Smooth muscle cell (in vitro differentiated cells): ENCODE data around the gene STAC3. TPM values are rescaled to one million over a fixed set of nuclear protein-coding genes. Genes with fewer than 3 reads are reported as not detected.

ENCODE experiments used
- DNase-seq: peaks from one replicate; lab custom pipeline; 2025; ENCODE audit not compliant: unreplicated experiment; lab: John Stamatoyannopoulos, UW
- H2AFZ ChIP-seq: fragments of 200-600 bp; sonication (generic); 2 replicates; pipeline ENCODE4 v1.6.0; 2016; ENCODE audit warnings: antibody characterized with exemption, low read depth, mild to moderate bottlenecking
- H3F3A ChIP-seq: fragments of 200-600 bp; sonication (generic); 2 replicates; pipeline ENCODE4 v1.6.0; 2017; ENCODE audit warnings: antibody characterized with exemption, low read depth
- H3K27ac ChIP-seq: fragments of 200-600 bp; sonication (generic); 2 replicates; pipeline ENCODE4 v1.5.1; 2016; ENCODE audit warnings: low read depth, mild to moderate bottlenecking
- H3K27me3 ChIP-seq: fragments of 200-600 bp; sonication (generic); 2 replicates; pipeline ENCODE4 v1.6.1; 2016; ENCODE audit warnings: low read depth, mild to moderate bottlenecking
- H3K36me3 ChIP-seq: fragments of 200-600 bp; sonication (generic); 2 replicates; pipeline ENCODE4 v1.5.1; 2016; ENCODE audit warnings: low read depth
- H3K4me1 ChIP-seq: fragments of 200-600 bp; sonication (generic); 2 replicates; pipeline ENCODE4 v1.5.1; 2016; ENCODE audit warnings: low read depth
- H3K4me2 ChIP-seq: fragments of 200-600 bp; sonication (generic); 2 replicates; pipeline ENCODE4 v1.6.0; 2016; ENCODE audit warnings: mild to moderate bottlenecking
- H3K4me3 ChIP-seq: fragments of 200-600 bp; sonication (generic); 2 replicates; pipeline ENCODE4 v1.5.1; 2016; ENCODE audit warnings: mild to moderate bottlenecking
- H3K79me2 ChIP-seq: fragments of 200-600 bp; sonication (generic); 2 replicates; pipeline ENCODE4 v1.6.0; 2016; ENCODE audit warnings: low read depth, mild to moderate bottlenecking
- H3K9ac ChIP-seq: fragments of 200-600 bp; sonication (generic); 2 replicates; pipeline ENCODE4 v1.6.0; 2016; ENCODE audit warnings: low read depth
- H3K9me3 ChIP-seq: fragments of 200-600 bp; sonication (generic); replicated peaks from 2 replicates; pipeline ENCODE4 v1.5.1; 2016; ENCODE audit warnings: low read depth
- H4K20me1 ChIP-seq: fragments of 200-600 bp; sonication (generic); 2 replicates; pipeline ENCODE4 v1.6.0; 2016; ENCODE audit warnings: low read depth
- WGBS: methylation state at CpG from one replicate; pipeline ENCODE4 v1.1.7; 2016; ENCODE audit warnings: low lambda C conversion rate; 5-methylcytosine and 5-hydroxymethylcytosine counted together
- polyA plus RNA-seq: library from polyadenylated mRNA; unstranded; fragments of >200 nt; fragmentation: Nextera tagmentation; extraction: Ambion mirVana; gene quantifications from 2 replicates; pipeline ENCODE4 v1.2.1, GENCODE V29; 2016
- total RNA-seq: library from RNA; depleted of rRNA; stranded (reverse); fragments of >200 nt; gene quantifications from 2 replicates; pipeline ENCODE4 v1.2.3, GENCODE V29; 2014
- TF ChIP-seq, protein P1 (sequence below): fragments of 200-600 bp; sonication (generic); IDR thresholded peaks from 2 replicates; pipeline ENCODE4 v1.5.1; 2017; ENCODE audit warnings: borderline replicate concordance, mild to moderate bottlenecking, antibody characterized with exemption; ENCODE audit not compliant: insufficient read depth, poor library complexity, severe bottlenecking

STAC3 gene
- total and polyA plus RNA-seq, 2 experiments from 2014 or later, result 1.4 TPM; not detected in 1

DNA sequence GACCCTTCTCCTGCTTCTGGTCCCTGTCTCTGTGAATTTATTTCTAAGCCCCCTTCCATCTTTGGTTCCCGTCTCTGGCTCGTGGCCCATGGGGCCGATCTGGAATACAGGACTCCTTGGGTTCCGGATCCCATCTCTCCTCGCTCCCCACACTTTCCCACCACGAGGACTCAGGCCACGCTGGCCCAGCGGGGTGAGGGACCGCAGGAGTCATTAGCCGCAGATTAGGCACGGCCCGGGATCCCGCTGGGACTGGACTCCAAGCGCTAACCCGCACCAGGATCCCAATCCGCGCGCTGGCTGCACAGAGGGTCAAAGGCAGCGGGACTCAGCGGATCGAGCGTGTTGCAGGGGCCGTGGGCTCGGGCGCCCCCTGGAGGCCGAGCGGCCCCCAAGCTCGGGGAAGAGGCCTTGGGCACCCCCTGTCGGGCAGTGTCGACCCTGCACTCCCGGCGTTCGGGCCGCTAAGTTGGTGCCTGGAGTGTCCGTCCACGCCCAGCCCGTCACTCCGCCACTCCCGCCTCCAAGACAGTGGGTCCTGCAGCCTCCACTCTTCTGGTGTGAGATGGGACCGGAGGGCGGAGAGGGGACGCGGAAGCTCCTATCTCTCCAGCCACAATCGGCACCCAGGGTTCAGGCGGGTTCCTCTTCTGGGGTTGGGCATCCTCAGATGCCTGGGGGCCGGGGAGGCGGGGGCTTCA, 12.0 kb downstream of the STAC3 start:
- 3% methylated on average over 42 of the region's 47 CpGs for WGBS
- peaks cover 29% of the 10 kb centered on the region for H3K4me1 ChIP-seq
- peaks cover 49% of the 10 kb centered on the region for H4K20me1 ChIP-seq

DNA sequence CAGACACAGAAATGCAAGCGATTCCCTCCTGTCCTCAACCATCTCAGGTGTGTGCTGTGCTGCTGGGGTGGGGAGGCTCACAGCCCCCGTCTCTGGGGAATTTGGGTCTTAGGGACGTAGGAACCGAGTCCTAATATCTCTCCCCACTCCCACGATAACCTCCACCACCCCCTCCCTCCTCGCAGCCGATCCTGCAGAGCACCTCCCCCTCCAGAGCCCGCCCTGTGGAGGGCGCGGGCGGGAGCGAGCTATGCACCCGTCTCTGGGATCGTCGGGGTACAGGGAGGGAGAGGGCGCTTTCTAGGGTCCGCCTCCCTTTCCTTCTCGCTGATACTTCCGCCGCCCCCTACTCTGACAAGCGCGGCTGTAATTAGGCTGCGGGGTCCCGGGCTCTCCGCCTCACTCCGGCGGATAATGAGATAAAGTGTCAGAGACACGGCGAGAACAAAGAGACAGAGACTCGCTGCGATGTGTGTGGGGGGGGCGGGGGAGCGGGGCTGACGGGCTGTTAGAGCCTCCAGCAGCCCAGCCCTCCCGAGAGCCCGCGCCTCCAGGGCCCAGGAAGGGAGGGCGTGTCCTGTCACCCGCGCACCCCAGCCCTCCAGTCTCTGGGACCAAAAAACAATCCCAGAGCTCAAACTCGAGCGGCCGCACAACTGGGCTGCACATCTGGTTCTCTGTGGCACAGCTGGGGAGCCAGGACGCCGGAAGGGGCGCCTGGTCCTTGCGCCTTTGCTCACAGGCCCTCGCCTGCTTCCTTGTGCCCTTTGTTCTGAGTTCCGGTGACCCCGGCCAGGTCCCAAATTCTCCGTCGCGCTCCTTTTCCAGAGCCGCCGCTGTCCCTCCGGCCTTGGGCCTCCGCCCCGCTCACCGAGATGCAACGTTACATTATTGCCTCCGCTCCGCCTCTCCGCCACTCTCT, 12.8 kb downstream of the STAC3 start:
- Histone ChIP-seq H3K4me2 (peak overlapping the region; percentile 90), H3K79me2 (no peaks in the 10 kb centered on the region), H2AFZ (no peak overlapping the region), H3K27ac (no peak overlapping the region), H3K9ac (no peak overlapping the region), H3K9me3 (no peaks in the 10 kb centered on the region), H4K20me1 (peaks cover 54% of the 10 kb centered on the region), H3F3A (peaks cover 21% of the 10 kb centered on the region), H3K27me3 (peaks cover 18% of the 10 kb centered on the region), H3K4me1 (peaks cover 29% of the 10 kb centered on the region), H3K36me3 (no peaks in the 10 kb centered on the region), H3K4me3 (peak overlapping the region; percentile 52)
- 3% methylated on average over 43 of the region's 63 CpGs for WGBS
- DNase-seq, result no peak
- TF ChIP-seq, protein P1, sequence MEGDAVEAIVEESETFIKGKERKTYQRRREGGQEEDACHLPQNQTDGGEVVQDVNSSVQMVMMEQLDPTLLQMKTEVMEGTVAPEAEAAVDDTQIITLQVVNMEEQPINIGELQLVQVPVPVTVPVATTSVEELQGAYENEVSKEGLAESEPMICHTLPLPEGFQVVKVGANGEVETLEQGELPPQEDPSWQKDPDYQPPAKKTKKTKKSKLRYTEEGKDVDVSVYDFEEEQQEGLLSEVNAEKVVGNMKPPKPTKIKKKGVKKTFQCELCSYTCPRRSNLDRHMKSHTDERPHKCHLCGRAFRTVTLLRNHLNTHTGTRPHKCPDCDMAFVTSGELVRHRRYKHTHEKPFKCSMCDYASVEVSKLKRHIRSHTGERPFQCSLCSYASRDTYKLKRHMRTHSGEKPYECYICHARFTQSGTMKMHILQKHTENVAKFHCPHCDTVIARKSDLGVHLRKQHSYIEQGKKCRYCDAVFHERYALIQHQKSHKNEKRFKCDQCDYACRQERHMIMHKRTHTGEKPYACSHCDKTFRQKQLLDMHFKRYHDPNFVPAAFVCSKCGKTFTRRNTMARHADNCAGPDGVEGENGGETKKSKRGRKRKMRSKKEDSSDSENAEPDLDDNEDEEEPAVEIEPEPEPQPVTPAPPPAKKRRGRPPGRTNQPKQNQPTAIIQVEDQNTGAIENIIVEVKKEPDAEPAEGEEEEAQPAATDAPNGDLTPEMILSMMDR, result no peak

More for the DNA sequence above, 12.0 kb downstream of the STAC3 start:
- no peak overlapping the region for H3K9ac ChIP-seq
- H3K27me3 ChIP-seq, result peaks cover 18% of the 10 kb centered on the region
- TF ChIP-seq, protein P1, result peak; percentile 100
- H3K9me3 ChIP-seq, result no peaks in the 10 kb centered on the region
- H3K4me2 ChIP-seq, result peak overlapping the region; percentile 99
- no peak overlapping the region for H3K27ac ChIP-seq
- H3F3A ChIP-seq, result peaks cover 16% of the 10 kb centered on the region
- H2AFZ ChIP-seq, result no peak overlapping the region
- DNase-seq, result peak; percentile 86
- H3K79me2 ChIP-seq, result no peaks in the 10 kb centered on the region
- no peaks in the 10 kb centered on the region for H3K36me3 ChIP-seq
- H3K4me3 ChIP-seq, result peak overlapping the region; percentile 80

DNA sequence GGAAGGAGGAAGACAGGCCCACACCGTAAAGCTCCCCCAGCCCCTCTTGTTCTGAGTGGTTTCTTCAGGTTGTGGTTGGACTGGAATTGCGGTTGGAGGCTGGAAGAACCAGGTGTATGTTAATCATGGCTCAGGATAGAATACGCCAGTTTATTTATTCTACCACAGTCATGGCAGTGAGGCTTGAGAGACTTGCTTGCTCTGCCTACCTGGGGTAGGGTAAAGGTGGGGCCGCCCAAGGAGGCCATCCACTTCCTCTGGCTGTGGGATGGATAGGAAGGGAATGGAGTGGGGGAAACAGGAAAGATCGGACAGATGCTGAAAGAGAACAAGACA, 13.4 kb downstream of the STAC3 start:
- Histone ChIP-seq H2AFZ (no peak overlapping the region), H3K9me3 (no peaks in the 10 kb centered on the region), H3K4me2 (peak overlapping the region; percentile 90), H3K9ac (no peak overlapping the region), H3K36me3 (no peaks in the 10 kb centered on the region), H3K79me2 (no peaks in the 10 kb centered on the region), H3K27me3 (peaks cover 15% of the 10 kb centered on the region), H3K4me3 (no peak overlapping the region), H4K20me1 (peaks cover 54% of the 10 kb centered on the region), H3K4me1 (peaks cover 26% of the 10 kb centered on the region), H3K27ac (no peak overlapping the region), H3F3A (peaks cover 27% of the 10 kb centered on the region)
- WGBS, result 53% methylated on average over 5 of the region's 5 CpGs
- TF ChIP-seq, protein P1, result no peak
- no peak for DNase-seq
